ENCODE data around the gene GRPEL1.

- no peak for TF ChIP-seq ZFP30 (CRISPR knock-in tag; IDR thresholded peaks at IDR 0.05)
- no peak for TF ChIP-seq PATZ1 (CRISPR knock-in tag; IDR thresholded peaks at IDR 0.05; ENCODE audit: borderline replicate concordance)
Observed at GRCh38 chr4:7092026-7092425, 24.2 kb upstream of the GRPEL1 start.

Data from SK-N-SH treated with all-trans-retinoic acid at 6 μM for 48 hours (cell line).